Duodenal mucosa (tissue), 2 donors: ENCODE data around the gene PCNT.
"Not testable (repeated sequence)": the region's sequence is repeated elsewhere in the genome, so short reads cannot be mapped to it uniquely, and the experiment has no call there.

Experiments used
- H3K27ac ChIP-seq: one replicate; pipeline ENCODE4 v1.7.0; 2013; ENCODE audit warnings: low read depth, low read length
- H3K27me3 ChIP-seq, 2 donors: one replicate each; pipeline ENCODE4 v1.7.0; 2013; ENCODE audit warnings: low read length in 2 of 2, control low read depth in 1 of 2; ENCODE audit not compliant: insufficient read depth in 2 of 2, control insufficient read depth in 1 of 2
- H3K36me3 ChIP-seq, 2 donors: one replicate each; pipeline ENCODE4 v1.7.0; 2013; ENCODE audit warnings: low read length in 2 of 2, control low read depth in 1 of 2; ENCODE audit not compliant: insufficient read depth in 2 of 2, control insufficient read depth in 1 of 2
- H3K4me1 ChIP-seq, 2 donors: one replicate each; pipeline ENCODE4 v1.7.0; 2013; ENCODE audit warnings: low read length in 2 of 2, control low read depth in 1 of 2; ENCODE audit not compliant: insufficient read depth in 2 of 2, control insufficient read depth in 1 of 2
- H3K4me3 ChIP-seq, 2 donors: one replicate each; pipeline ENCODE4 v1.7.0; 2013; ENCODE audit warnings: low read length in 2 of 2, low read depth in 1 of 2
- H3K9ac ChIP-seq, 2 donors: one replicate each; pipeline ENCODE4 v1.7.0; 2013; ENCODE audit warnings: low read length in 2 of 2, low read depth in 1 of 2
- H3K9me3 ChIP-seq, 2 donors: one replicate each; pipeline ENCODE4 v1.7.0; 2013; ENCODE audit warnings: low read length in 2 of 2, control low read depth in 1 of 2; ENCODE audit not compliant: control insufficient read depth in 1 of 2

Gene PCNT

GRCh38 chr21:46304955-46305354 lies 19.0 kb upstream of the PCNT start:
- Histone ChIP-seq H3K9me3 (no peaks in the 10 kb centered on the region), H3K27me3 (no peaks in the 10 kb centered on the region), H3K27ac (no peak overlapping the region), H3K36me3 (peaks cover 0 to 30% of the 10 kb centered on the region in 2 donors), H3K9ac (no peak overlapping the region), H3K4me3 (no peak overlapping the region), H3K4me1 (no peaks in the 10 kb centered on the region)

GRCh38 chr21:46307625-46308024 lies 16.3 kb upstream of the PCNT start:
- Histone ChIP-seq H3K27ac (no peak overlapping the region), H3K4me3 (no peak overlapping the region), H3K27me3 (no peaks in the 10 kb centered on the region), H3K9me3 (no peaks in the 10 kb centered on the region), H3K9ac (no peak overlapping the region), H3K4me1 (no peaks in the 10 kb centered on the region), H3K36me3 (peaks cover 0 to 25% of the 10 kb centered on the region in 2 donors)

GRCh38 chr21:46308431-46308830 lies 15.5 kb upstream of the PCNT start:
- no peak overlapping the region for H3K27ac ChIP-seq
- no peaks in the 10 kb centered on the region for H3K27me3 ChIP-seq
- H3K9me3 ChIP-seq: no peaks in the 10 kb centered on the region
- peaks cover 0 to 25% of the 10 kb centered on the region in 2 donors for H3K36me3 ChIP-seq
- no peak overlapping the region for H3K4me3 ChIP-seq
- no peaks in the 10 kb centered on the region for H3K4me1 ChIP-seq
- H3K9ac ChIP-seq: no peak overlapping the region

- not testable (repeated sequence) for H3K9me3 ChIP-seq, H3K27me3 ChIP-seq, H3K4me1 ChIP-seq, H3K4me3 ChIP-seq, H3K27ac ChIP-seq, H3K9ac ChIP-seq
- peaks cover 0 to 17% of the 10 kb centered on the region in 2 donors for H3K36me3 ChIP-seq
Measured at GRCh38 chr21:46310260-46310659, 13.7 kb upstream of the PCNT start.

DNA sequence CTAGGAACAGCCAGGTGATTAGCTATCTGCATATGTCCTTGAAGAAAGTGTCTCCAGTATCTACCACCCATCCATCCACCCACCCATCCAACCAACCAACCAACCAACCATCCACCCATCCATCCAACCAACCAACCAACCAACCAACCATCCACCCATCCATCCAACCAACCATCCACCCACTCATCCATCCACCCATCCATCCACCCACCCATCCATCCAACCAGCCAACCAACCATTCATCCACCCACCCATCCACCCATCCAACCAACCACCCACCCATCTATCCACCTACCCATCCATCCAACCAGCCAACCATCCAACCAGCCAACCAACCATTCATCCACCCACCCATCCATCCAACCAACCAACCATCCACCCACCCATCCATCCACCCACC lies 12.4 kb upstream of the PCNT start:
- no peak overlapping the region for H3K27ac ChIP-seq

DNA sequence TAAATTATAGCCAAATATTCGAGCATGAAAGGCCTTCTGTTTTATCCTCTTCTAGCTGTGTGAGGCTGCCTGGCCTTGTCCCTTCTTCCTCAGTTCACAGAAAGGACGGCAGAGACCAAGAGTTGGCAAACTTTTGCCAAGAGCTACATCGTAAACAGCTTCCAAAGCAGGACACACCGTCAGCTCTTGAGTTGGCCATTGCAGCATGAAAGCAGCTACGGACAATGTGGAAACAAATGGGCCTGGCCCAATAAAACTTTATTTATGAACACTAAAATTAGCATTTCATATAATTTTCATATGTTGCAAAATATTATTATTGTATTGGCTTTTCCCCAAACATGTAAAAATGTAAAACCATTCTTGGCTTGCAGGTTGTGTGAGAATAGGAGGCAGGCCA lies 11.0 kb upstream of the PCNT start:
- no peaks in the 10 kb centered on the region for H3K9me3 ChIP-seq
- no peak overlapping the region for H3K27ac ChIP-seq
- H3K27me3 ChIP-seq: no peaks in the 10 kb centered on the region
- no peaks in the 10 kb centered on the region for H3K4me1 ChIP-seq
- H3K9ac ChIP-seq: no peak overlapping the region
- no peak overlapping the region for H3K4me3 ChIP-seq
- peaks cover 0 to 9% of the 10 kb centered on the region in 2 donors for H3K36me3 ChIP-seq

More for the DNA sequence above, 12.4 kb upstream of the PCNT start:
- no peaks in the 10 kb centered on the region for H3K27me3 ChIP-seq
- no peaks in the 10 kb centered on the region for H3K4me1 ChIP-seq
- H3K9me3 ChIP-seq: no peaks in the 10 kb centered on the region
- peaks cover 0 to 17% of the 10 kb centered on the region in 2 donors for H3K36me3 ChIP-seq
- no peak overlapping the region for H3K4me3 ChIP-seq
- H3K9ac ChIP-seq: no peak overlapping the region

- H3K27ac ChIP-seq: no peak overlapping the region
- no peaks in the 10 kb centered on the region for H3K27me3 ChIP-seq
- H3K4me1 ChIP-seq: peaks cover 0 to 8% of the 10 kb centered on the region in 2 donors
- H3K9ac ChIP-seq: no peak overlapping the region
- no peaks in the 10 kb centered on the region for H3K9me3 ChIP-seq
- H3K36me3 ChIP-seq: peaks cover 0 to 3% of the 10 kb centered on the region in 2 donors
- H3K4me3 ChIP-seq: no peak overlapping the region
Measured at GRCh38 chr21:46314441-46315020, 9.4 kb upstream of the PCNT start.

DNA sequence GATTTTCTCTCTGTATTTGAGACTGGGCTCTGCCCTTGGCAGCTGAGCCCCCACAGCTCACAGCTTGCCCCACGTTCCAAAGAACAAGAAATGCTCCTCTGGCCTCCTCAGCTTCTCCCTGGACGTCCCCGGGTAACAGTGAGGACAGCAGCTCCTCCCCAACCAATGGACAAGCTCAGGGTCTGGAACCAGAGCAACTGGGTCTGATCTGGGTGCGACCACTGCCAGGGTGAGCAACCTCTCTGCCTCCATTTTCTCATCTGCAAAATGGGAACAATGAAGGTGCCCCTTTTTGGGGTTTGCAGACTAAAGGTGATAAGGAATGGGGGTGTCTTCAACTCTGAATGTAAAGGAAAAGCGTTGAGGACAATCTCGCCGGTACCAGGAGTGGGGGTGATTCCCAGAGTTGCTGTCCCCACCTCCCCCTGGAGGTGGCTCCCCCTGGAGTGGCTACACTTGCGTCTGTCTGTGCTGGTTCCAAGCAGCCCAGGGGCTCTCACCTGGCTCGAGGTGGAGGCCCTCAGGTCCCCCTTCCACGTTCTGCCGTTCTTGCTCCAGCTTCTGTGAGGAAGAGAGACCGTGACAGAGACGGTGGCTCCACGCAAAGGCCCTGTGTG lies 7.1 kb upstream of the PCNT start:
- peaks cover 7 to 17% of the 10 kb centered on the region in 2 donors for H3K4me1 ChIP-seq
- H3K9ac ChIP-seq: no peak overlapping the region
- no peaks in the 10 kb centered on the region for H3K9me3 ChIP-seq
- no peaks in the 10 kb centered on the region for H3K36me3 ChIP-seq
- no peak overlapping the region for H3K4me3 ChIP-seq
- H3K27ac ChIP-seq: no peak overlapping the region
- H3K27me3 ChIP-seq: no peaks in the 10 kb centered on the region

DNA sequence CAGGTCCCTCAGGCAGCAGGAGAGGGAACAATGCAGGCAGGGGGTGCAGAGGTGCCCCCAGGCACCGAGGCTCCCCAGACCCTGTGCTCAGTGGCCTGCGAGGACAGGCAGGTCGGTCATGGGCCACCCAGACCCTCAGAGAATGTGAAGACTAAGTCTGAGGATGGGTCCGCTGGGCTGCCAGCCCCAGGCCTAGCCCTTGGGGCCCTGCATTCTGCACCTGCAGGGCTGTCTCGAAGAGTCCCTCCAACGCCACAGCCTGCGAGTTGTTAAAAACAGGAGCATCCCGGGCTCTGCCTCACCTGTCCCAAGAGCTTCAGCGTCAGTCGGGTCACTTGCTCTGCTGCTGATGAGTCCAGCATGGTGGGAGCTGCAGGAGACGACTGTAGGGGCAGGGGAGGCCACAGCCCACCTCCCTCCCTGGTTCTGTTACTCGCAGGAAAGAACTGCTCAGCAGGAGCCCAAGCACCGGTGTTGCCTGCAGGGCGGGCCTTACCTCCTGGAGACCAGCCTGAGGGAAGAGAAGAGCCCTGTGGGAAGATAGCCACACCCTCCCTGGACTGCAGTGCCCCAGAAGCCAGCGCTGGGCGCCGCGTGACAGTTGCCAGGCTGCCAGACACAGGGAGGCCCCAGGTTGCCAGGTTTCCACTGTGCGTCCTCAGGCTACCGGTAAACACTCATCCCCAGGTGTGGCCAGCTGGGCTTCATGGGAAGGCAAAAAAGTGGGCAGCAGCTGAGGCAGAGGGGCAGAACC lies 6.1 kb upstream of the PCNT start:
- H3K9ac ChIP-seq: no peak overlapping the region
- no peaks in the 10 kb centered on the region for H3K36me3 ChIP-seq
- no peaks in the 10 kb centered on the region for H3K9me3 ChIP-seq
- H3K4me1 ChIP-seq: peaks cover 16 to 27% of the 10 kb centered on the region in 2 donors
- H3K4me3 ChIP-seq: no peak overlapping the region
- no peaks in the 10 kb centered on the region for H3K27me3 ChIP-seq
- no peak overlapping the region for H3K27ac ChIP-seq

DNA sequence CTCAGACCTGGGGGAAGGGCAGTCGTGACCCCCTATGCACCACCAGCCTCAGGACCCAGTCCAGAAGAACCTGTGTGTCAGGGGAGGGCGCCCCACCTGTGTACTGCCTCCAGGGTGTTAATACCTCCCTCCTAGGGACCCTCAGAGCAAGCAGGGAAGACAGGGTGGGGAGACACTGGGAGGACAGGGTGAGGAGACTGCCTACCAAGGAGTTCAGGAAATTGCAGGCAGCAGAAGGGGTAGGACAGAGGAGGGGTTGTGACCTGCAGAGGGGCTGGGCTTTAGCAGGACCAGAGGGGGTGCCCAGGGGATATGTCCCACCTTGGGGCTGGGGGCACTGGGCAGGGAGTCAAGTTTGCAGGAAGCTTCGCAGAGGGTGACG lies 5.5 kb upstream of the PCNT start:
- peaks cover 16 to 33% of the 10 kb centered on the region in 2 donors for H3K4me1 ChIP-seq
- H3K4me3 ChIP-seq: no peak overlapping the region
- H3K27me3 ChIP-seq: no peaks in the 10 kb centered on the region
- H3K9me3 ChIP-seq: no peaks in the 10 kb centered on the region
- H3K36me3 ChIP-seq: no peaks in the 10 kb centered on the region
- H3K9ac ChIP-seq: no peak overlapping the region
- no peak overlapping the region for H3K27ac ChIP-seq
